Vagina (tissue), 2 donors: ENCODE data around the gene FAM120A.

ENCODE experiments used
- CTCF ChIP-seq, 3 experiments: fragments of 450-650 bp in 2 of 3; fragments of 200-600 bp in 1 of 3; sonication (generic) in 1 of 3; IDR thresholded peaks; one replicate each; pipeline ENCODE4 v1.5.1; 2017 to 2019; ENCODE audit warnings: antibody characterized with exemption in 3 of 3, mild to moderate bottlenecking in 2 of 3, moderate library complexity in 2 of 3
- POLR2AphosphoS5 ChIP-seq, 2 donors: sonication (generic); formaldehyde crosslinking; IDR thresholded peaks; one replicate each; pipeline ENCODE4 v1.9.0; 2017; ENCODE audit warnings: antibody characterized with exemption in 2 of 2, mild to moderate bottlenecking in 2 of 2, low read depth in 1 of 2; ENCODE audit not compliant: insufficient read depth in 1 of 2

DNA sequence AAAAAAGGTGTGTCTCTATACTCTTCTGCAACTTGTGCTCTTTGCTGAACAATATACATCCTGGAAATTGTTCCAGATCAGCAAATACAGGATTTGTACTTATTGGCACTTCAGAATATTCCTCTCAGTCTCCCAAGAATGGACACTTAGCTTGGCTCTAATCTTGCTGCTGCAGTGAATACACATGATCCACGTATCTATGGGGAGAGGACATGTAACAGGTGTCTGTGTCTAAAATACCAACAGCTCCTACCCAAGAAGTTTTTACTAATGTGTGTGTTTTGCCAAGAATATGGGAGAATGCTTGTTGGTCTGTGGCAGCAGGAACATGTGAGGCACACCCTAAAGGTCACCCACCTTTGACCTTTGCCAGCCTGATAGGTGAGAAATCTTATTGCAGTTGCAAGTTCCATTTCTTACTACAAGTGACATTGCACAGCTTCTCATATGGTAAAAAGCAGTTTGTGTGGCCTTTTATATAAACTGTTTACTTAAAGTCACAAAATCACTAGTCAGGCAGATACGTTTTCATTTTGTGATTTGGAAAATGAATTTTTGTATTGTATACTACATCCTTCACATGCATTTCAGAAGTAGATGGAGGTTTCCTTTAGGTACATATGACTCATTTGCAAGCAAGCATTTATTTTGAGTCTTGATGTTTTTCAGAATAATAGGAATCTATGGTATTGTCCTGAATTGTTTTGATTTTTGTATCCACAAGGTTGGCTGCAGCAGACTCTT, 160.7 kb downstream of the FAM120A start:
- TF ChIP-seq CTCF (IDR thresholded peaks at IDR 0.05) = no peak
- TF ChIP-seq POLR2AphosphoS5 (IDR thresholded peaks at IDR 0.05; ENCODE audit: insufficient read depth in 1 of 2, low read depth in 1 of 2) = no peak
